CD14-positive monocyte (primary cell): ENCODE results near the gene SLC35F6. TPM values are rescaled to one million over a fixed set of nuclear protein-coding genes. Genes with fewer than 3 reads are reported as not detected.

Experiments used
- DNase-seq, 3 donors: peaks; one replicate each; pipeline ENCODE4 v3.0.0-alpha.2; 2011 to 2022
- H2AFZ ChIP-seq: 2 replicates; pipeline ENCODE4 v1.6.0; 2012; ENCODE audit warnings: mild to moderate bottlenecking, low read depth, low read length, inconsistent platforms; ENCODE audit not compliant: insufficient read depth, poor library complexity, severe bottlenecking
- H3K27ac ChIP-seq, 2 donors: 1 replicate in 1 of 2; 2 replicates in 1 of 2; pipeline ENCODE4 v1.5.1; 2012 to 2013; ENCODE audit warnings: low read length in 2 of 2, control low read depth in 1 of 2, inconsistent platforms in 1 of 2, low read depth in 1 of 2, mild to moderate bottlenecking in 1 of 2
- H3K27me3 ChIP-seq, 2 donors: one replicate each; pipeline versions ENCODE4 v1.6.0 to v1.6.1; 2011 to 2013; ENCODE audit warnings: low read length in 2 of 2; ENCODE audit not compliant: control insufficient read depth in 2 of 2, insufficient read depth in 2 of 2
- H3K36me3 ChIP-seq, 2 donors: replicated peaks in 1 of 2; 1 replicate in 1 of 2; 2 replicates in 1 of 2; pipeline versions ENCODE4 v1.5.1 to v1.6.1; 2012 to 2013; ENCODE audit warnings: low read length in 2 of 2, control low read depth in 1 of 2, inconsistent platforms in 1 of 2, mild to moderate bottlenecking in 1 of 2; ENCODE audit not compliant: insufficient read depth in 2 of 2, control insufficient read depth in 1 of 2
- H3K4me1 ChIP-seq, 2 donors: 1 replicate in 1 of 2; 2 replicates in 1 of 2; pipeline versions ENCODE4 v1.5.1 to v1.6.1; 2012 to 2013; ENCODE audit warnings: low read length in 2 of 2, control low read depth in 1 of 2, inconsistent platforms in 1 of 2, mild to moderate bottlenecking in 1 of 2, moderate library complexity in 1 of 2; ENCODE audit not compliant: insufficient read depth in 2 of 2, control insufficient read depth in 1 of 2
- H3K4me2 ChIP-seq: replicated peaks from 2 replicates; pipeline ENCODE3; 2012; ENCODE audit warnings: low read length, moderate library complexity, mild to moderate bottlenecking; ENCODE audit not compliant: poor library complexity, severe bottlenecking; ENCODE audit errors: extremely low read depth
- H3K4me3 ChIP-seq, 3 experiments: fragments of 200-600 bp in 1 of 3; sonication (generic) in 1 of 3; replicated peaks in 1 of 3; 1 replicate in 2 of 3; 2 replicates in 1 of 3; pipeline ENCODE4 v1.5.1; 2011 to 2013; ENCODE audit warnings: low read length in 3 of 3, mild to moderate bottlenecking in 3 of 3, control low read depth in 2 of 3, low read depth in 2 of 3, inconsistent platforms in 1 of 3, moderate library complexity in 1 of 3
- H3K79me2 ChIP-seq: 2 replicates; pipeline ENCODE4 v1.6.0; 2012; ENCODE audit warnings: mild to moderate bottlenecking, control low read depth, inconsistent platforms, low read length, moderate library complexity; ENCODE audit not compliant: insufficient read depth
- H3K9ac ChIP-seq: 2 replicates; pipeline ENCODE4 v1.6.0; 2017; ENCODE audit warnings: low read length, mild to moderate bottlenecking; ENCODE audit not compliant: insufficient read depth, poor library complexity, severe bottlenecking
- H3K9me3 ChIP-seq, 2 donors: replicated peaks in 1 of 2; 1 replicate in 1 of 2; 2 replicates in 1 of 2; pipeline versions ENCODE4 v1.5.1 to v1.6.1; 2012 to 2013; ENCODE audit warnings: low read length in 2 of 2, control low read depth in 1 of 2; ENCODE audit not compliant: control insufficient read depth in 1 of 2, insufficient read depth in 1 of 2
- H4K20me1 ChIP-seq: 2 replicates; pipeline ENCODE4 v1.6.0; 2012; ENCODE audit warnings: mild to moderate bottlenecking, low read length, control low read depth, moderate library complexity; ENCODE audit not compliant: insufficient read depth
- H3K27ac Mint-ChIP-seq, 7 donors: one replicate each; pipeline ENCODE4 v1.8.0; 2020; ENCODE audit warnings: mild to moderate bottlenecking in 7 of 7, mixed read lengths in 7 of 7, moderate library complexity in 6 of 7, inconsistent platforms in 2 of 7
- H3K27me3 Mint-ChIP-seq, 3 donors: one replicate each; pipeline ENCODE4 v1.8.0; 2021 to 2022; ENCODE audit warnings: low read depth in 3 of 3, mild to moderate bottlenecking in 3 of 3, mixed read lengths in 3 of 3, moderate library complexity in 3 of 3, inconsistent platforms in 1 of 3
- H3K36me3 Mint-ChIP-seq, 2 donors: one replicate each; pipeline ENCODE4 v1.8.0; 2020; ENCODE audit warnings: mixed read lengths in 2 of 2, inconsistent platforms in 1 of 2, mild to moderate bottlenecking in 1 of 2
- H3K4me1 Mint-ChIP-seq: one replicate; pipeline ENCODE4 v1.8.0; 2020; ENCODE audit warnings: mild to moderate bottlenecking, mixed read lengths
- H3K4me3 Mint-ChIP-seq, 2 donors: one replicate each; pipeline ENCODE4 v1.8.0; 2020; ENCODE audit warnings: mild to moderate bottlenecking in 2 of 2, mixed read lengths in 2 of 2, moderate library complexity in 1 of 2
- H3K9me3 Mint-ChIP-seq, 7 donors: one replicate each; pipeline ENCODE4 v1.8.0; 2020 to 2022; ENCODE audit warnings: mixed read lengths in 7 of 7, mild to moderate bottlenecking in 6 of 7, moderate library complexity in 6 of 7, inconsistent platforms in 2 of 7
- WGBS: methylation state at CpG from one replicate; pipeline ENCODE4 v1.1.5; 2013; ENCODE audit warnings: missing lambda C conversion rate; ENCODE audit not compliant: insufficient coverage; 5-methylcytosine and 5-hydroxymethylcytosine counted together
- intact Hi-C, 2 donors: fragments of 100-400 bp; cut with micrococcal nuclease; formaldehyde crosslinking; loops; one replicate each; pipeline versions ENCODE4 v1.15.0 to v1.15.1; 2023
- polyA plus RNA-seq, 3 donors: library from polyadenylated mRNA; depleted of rRNA in 1 of 3; unstranded in 2 of 3; stranded (reverse) in 1 of 3; fragments of 300-500 nt in 2 of 3; fragments of >200 nt in 1 of 3; fragmentation: Illumina TruSeq in 2 of 3; gene quantifications; 1 replicate in 2 of 3; 2 replicates in 1 of 3; pipeline ENCODE4 v1.2.3, GENCODE V29; 2012 to 2021
- TF ChIP-seq, protein P1 (sequence below): fragments of 200-600 bp; IDR thresholded peaks from one replicate; pipeline ENCODE4 v1.8.0; 2022; ENCODE audit warnings: antibody characterized with exemption, mild to moderate bottlenecking

The SLC35F6 gene
- polyA plus RNA-seq, 3 donors: 11.3 to 22.2 (median 15.1) TPM

DNA sequence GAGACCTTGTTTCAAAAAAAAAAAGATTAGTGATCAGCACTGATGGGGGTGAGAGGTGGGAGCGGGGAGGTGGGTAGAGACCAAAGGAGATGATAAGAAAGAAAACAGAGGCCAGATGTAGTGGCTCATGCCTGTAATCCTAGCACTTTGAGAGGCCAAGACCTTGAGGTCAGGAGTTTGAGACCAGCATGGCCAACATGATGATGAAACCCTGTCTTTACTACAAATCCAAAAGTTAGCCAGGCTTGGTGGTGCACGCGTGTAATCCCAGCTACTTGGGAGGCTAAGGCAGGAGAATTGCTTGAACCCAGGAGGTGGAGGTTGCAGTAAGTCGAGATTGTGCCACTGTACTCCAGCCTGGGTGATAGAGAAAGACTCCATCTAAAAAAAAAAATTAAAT, 9.5 kb upstream of the SLC35F6 start:
- Mint-ChIP-seq H3K27me3 (peaks cover 0 to 3% (median 1%) of the 10 kb centered on the region in 3 donors), H3K4me1 (peaks cover 16% of the 10 kb centered on the region), H3K9me3 (no peaks in the 10 kb centered on the region), H3K36me3 (no peaks in the 10 kb centered on the region), H3K4me3 (no peak overlapping the region), H3K27ac (no peak overlapping the region)
- no peak overlapping the region for H2AFZ ChIP-seq
- H4K20me1 ChIP-seq: no peaks in the 10 kb centered on the region
- WGBS: 100% methylated on average over 1 of the region's 4 CpGs
- H3K9me3 ChIP-seq: no peaks in the 10 kb centered on the region
- TF ChIP-seq, protein P1, sequence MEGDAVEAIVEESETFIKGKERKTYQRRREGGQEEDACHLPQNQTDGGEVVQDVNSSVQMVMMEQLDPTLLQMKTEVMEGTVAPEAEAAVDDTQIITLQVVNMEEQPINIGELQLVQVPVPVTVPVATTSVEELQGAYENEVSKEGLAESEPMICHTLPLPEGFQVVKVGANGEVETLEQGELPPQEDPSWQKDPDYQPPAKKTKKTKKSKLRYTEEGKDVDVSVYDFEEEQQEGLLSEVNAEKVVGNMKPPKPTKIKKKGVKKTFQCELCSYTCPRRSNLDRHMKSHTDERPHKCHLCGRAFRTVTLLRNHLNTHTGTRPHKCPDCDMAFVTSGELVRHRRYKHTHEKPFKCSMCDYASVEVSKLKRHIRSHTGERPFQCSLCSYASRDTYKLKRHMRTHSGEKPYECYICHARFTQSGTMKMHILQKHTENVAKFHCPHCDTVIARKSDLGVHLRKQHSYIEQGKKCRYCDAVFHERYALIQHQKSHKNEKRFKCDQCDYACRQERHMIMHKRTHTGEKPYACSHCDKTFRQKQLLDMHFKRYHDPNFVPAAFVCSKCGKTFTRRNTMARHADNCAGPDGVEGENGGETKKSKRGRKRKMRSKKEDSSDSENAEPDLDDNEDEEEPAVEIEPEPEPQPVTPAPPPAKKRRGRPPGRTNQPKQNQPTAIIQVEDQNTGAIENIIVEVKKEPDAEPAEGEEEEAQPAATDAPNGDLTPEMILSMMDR: no peak
- no peaks in the 10 kb centered on the region for H3K27me3 ChIP-seq
- no peaks in the 10 kb centered on the region for H3K79me2 ChIP-seq
- no peak overlapping the region for H3K4me3 ChIP-seq
- intact Hi-C loops: no loop called here
- no peak overlapping the region for H3K27ac ChIP-seq
- no peak overlapping the region for H3K9ac ChIP-seq
- no peaks in the 10 kb centered on the region for H3K36me3 ChIP-seq
- no peaks in the 10 kb centered on the region for H3K4me1 ChIP-seq
- DNase-seq: no peak
- no peak overlapping the region for H3K4me2 ChIP-seq

DNA sequence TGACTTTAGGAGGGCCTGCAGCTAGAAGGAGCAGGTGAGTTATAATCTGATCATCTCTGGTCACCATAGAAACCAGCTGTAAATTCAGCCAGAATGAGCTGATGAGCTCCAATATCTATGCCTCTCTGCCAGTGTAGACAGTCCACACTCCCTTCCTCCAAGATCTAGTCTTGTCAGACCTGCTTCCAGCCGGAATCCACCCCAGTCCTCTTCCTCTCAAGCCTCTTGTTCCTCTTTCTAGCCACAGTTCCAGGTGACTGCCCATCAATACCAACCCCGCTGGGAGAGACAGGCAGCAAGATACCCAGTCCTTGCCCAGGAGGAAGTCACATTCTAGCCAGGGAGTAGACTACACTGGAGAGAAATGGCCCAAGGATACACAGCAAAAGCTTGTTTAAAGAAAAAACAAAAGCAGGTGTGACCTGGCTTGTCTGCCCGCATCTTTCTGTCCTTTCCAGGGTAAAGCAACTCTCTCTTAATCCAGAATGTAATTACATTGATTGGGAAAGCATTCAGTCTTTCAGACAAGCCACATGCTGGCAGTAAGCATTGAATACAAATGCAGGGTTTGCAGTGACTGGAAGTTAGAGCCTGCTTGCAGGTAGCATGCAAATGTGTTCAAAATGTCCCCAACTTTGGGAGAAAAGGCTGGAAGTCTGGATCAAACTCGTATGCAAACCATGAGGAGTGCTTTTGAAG, 9.0 kb upstream of the SLC35F6 start:
- Mint-ChIP-seq H3K4me1 (peaks cover 14% of the 10 kb centered on the region), H3K9me3 (no peaks in the 10 kb centered on the region), H3K27ac (no peak overlapping the region), H3K27me3 (peaks cover 0 to 3% (median 1%) of the 10 kb centered on the region in 3 donors), H3K4me3 (no peak overlapping the region), H3K36me3 (no peaks in the 10 kb centered on the region)
- H3K9ac ChIP-seq: no peak overlapping the region
- H4K20me1 ChIP-seq: no peaks in the 10 kb centered on the region
- no peak overlapping the region for H3K4me2 ChIP-seq
- TF ChIP-seq, protein P1: no peak
- H3K27me3 ChIP-seq: no peaks in the 10 kb centered on the region
- no peaks in the 10 kb centered on the region for H3K36me3 ChIP-seq
- WGBS: 0% methylated on average over 2 of the region's 4 CpGs
- no peak overlapping the region for H3K27ac ChIP-seq
- no peak for DNase-seq
- H3K4me3 ChIP-seq: no peak overlapping the region
- no peaks in the 10 kb centered on the region for H3K9me3 ChIP-seq
- H3K79me2 ChIP-seq: no peaks in the 10 kb centered on the region
- intact Hi-C loops: no loop called here
- H3K4me1 ChIP-seq: no peaks in the 10 kb centered on the region
- no peak overlapping the region for H2AFZ ChIP-seq
